CD1c-positive myeloid dendritic cell (primary cell): Measurements from ENCODE around the gene OSBPL6.
A peak's percentile ranks its signal among the peaks of the same experiment; 100 is the strongest.

Source experiments
- DNase-seq: peaks from one replicate; pipeline ENCODE4 v3.0.0-alpha.2; 2016; ENCODE audit errors: extremely low spot score

OSBPL6 gene

DNA sequence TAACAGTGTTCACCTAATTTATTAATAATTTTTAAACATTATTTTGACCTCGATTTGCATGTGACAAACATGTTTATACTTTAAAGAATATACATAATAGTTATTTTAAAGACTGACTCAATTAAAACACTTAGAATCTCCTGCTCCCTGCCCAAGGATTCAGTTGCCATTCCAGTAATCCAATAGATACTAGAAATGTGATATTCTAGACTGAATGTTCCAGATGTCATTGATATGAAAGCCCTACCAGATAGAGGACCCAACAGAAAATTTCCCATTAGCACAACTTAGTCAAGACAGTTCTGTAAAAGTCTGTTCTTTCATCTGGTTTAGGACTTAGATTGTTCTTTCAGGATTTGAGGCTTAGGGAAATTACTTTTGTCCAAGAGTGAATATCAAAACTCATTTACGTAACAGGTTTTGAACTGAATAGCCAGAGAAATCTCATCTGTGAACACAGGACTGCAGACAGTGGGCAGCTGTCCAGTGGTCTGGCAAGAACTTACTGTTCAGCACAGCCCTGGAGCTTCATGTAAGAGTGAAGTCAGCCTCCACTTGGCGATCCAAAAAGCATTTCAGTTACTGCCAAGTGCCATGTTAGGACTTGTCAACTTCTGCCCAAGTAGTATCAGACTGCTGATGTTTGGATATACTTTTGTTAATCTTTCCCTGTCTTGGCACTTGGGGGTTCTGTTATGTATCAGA is 77.5 kb downstream of the OSBPL6 start:
- no peak for DNase-seq

DNA sequence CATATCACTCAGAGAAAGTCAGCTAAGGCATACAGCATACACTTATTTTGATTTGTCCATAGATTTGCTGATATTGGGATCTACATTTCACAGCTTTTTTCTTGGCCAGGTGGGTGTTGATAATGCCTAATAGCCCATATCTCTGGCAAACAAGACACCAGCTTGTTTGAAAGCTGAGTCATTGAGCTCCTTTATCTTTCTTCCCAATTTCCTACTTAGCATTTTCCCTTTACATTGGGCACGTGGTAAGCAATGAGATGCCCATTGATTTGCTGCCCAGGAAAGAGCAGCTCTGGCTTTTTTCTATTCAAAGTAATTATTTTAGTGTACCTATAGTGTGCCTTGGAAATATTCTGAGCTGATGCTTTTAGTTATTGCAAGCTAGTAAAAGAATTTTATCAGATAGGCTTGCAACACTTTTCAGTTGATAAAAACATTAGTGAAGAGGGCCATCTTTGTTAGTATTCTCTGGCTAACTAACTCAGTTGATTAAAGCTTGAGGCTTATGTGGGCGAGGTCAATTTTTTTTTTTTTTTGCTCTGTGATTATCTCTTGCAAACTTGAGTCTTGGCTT is 79.6 kb downstream of the OSBPL6 start:
- DNase-seq: no peak

DNA sequence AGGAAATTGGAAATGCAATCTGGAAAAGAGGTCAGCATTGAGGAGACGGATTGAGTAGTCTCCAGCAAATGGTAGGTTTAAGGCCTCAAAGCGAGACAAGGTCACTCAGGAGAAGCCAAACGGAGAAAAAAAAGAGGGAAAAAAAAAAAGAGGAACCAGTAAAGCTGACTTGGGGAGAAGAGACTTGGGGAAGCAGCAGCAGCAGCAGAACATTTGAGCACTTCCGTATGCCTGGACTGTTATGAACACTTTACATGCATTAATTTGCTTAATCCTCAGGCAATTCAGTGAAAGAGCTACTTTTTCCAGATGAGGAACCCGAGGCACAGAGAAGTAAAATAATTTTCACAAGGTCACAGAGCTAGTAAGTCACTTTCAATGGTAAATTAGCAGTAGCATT is 81.3 kb downstream of the OSBPL6 start:
- DNase-seq: peak; percentile 43

DNA sequence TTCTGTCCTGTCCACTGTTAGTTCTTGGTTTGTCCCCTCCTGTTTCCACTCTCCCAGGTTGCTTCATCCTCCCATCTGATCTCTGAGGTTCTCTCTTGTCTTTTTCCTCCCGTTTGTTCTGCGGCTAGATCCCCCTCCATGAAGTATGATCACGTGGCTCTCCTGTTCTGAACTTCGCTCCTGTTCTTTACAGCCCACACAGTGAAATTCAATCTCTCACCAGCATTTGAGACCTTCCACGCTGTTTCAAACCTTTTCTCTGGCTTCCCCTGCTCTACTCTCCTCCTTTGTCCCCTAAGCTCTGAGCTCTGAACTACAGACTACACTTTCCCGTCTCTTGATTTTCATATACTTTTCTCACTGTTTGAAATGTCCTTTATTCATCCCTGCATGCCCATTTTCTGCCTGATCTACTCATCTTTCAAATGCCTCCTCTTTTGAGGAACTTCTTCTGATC is 83.5 kb downstream of the OSBPL6 start:
- DNase-seq: no peak

DNA sequence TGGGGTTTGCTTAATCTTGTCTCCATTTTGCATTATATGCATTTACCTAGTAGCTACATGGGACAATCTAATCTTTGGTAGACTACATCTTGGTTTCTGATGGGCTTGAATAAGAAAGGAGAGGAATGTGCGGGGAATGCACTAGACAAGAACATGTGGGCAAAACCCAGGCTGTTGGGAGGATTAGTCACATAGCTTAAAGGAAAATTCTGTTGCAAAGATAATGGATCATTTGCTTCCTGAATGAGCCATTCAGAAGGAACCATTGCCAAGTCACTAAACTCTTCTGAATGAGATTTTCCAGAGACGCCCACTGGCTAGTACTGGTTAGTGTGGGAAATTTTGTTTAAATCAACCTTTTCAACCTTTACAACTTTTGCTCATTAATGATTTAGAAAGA is 84.8 kb downstream of the OSBPL6 start:
- DNase-seq: no peak

DNA sequence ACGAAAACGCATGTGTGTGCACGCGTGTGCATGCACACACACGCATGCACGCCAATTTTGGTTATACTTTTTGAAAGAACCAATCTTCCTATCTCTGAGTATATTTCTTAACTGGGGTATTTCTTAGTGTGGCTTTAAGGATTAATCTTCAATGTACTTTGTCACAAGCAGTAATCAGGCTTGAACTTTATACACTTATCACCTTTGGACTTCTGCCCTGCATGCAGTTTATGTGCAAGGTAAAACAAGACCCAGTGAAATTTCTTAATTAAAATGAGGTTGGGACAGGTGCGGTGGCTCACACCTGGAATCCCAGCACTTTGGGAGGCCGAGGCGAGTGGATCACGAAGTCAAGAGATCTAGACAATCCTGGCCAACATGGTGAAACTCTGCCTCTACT is 85.3 kb downstream of the OSBPL6 start:
- no peak for DNase-seq

DNA sequence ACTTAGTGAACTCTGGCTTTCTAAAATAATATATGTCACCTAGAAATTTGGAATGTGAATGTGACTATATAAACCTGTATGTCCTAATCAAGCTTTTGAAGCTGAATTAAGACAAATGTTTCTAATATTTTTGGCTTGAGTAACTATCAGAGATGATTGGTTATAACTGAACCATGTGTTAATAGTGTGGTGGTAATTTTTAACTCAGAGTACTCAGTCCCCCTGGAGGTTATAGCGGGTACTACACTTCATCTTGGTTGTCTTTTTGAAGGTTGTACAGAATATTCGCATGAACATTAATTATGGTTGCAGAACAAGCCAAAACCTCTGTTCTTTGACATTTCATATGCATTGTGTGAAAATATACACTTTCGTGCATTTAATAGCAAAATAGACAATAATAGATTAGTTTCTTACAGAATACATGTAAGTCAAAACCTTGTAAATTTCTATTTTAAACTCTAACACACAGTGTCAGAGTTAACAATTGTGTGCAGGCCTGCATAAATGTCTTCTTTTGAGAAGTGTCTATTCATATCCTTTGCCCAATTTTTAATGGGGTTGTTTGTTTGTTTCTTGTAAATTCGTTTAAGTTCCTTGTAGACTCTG is 86.0 kb downstream of the OSBPL6 start:
- DNase-seq: peak; percentile 67

DNA sequence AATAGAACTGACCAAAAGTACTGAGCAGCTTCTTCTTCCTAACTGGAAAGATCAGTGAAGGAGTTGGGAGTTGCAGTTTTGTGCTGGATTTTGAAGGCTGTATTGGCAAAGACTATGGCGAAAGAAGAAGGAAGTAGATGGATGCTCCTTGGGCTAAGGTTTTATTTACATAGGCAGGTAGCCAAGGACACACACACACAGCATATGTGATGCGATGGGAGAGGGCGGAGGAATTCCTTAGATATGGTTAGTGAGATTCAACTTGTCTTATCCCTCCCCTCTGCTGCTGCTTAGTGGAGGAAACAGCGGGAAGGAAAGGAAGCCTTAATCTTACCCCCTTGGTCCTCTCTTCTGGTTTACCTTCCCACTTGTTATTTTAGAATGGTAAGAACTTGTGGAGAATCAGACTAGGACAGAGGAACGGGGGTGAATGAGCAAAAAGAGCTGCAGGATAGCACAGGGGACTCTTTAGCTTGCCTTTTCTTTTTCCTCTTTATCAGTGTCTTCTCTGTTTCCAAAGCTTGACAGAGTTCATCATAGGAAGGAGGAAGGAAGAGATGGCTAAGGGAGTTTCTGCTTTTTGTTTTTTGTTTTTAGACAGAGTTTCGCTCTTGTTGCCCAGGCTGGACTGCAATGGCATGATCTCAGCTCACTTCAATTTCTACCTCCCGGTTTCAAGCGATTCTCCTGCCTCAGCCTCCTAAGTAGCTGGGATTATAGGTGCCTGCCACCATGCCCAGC is 87.9 kb downstream of the OSBPL6 start:
- DNase-seq: no peak

DNA sequence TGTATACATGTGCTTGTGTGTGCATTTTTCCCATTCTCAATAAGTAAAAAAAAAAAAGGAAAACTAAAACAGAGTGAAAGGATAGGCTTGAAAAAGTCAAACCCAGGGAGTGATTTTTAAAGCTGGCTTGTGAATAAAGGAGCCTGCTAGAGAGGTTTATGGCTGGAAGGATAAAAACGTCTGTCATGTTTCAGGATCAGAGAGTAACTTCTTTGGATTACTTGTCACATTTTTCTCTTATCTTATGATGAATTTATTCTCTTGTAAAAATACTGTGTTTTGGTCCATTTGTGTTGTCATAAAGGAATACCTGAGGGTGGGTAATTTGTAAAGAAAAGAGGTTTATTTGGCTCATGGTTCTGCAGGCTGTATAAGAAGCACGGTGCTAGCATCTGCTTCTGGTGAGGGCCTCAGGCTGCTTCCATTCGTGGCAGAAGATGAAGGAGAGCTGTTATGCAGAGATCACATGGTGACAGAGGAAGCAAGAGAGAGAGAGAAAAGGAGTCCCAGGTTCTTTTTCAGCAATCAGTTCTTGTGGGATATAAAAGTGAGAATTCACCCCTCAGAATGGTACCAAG is 89.1 kb downstream of the OSBPL6 start:
- no peak for DNase-seq

DNA sequence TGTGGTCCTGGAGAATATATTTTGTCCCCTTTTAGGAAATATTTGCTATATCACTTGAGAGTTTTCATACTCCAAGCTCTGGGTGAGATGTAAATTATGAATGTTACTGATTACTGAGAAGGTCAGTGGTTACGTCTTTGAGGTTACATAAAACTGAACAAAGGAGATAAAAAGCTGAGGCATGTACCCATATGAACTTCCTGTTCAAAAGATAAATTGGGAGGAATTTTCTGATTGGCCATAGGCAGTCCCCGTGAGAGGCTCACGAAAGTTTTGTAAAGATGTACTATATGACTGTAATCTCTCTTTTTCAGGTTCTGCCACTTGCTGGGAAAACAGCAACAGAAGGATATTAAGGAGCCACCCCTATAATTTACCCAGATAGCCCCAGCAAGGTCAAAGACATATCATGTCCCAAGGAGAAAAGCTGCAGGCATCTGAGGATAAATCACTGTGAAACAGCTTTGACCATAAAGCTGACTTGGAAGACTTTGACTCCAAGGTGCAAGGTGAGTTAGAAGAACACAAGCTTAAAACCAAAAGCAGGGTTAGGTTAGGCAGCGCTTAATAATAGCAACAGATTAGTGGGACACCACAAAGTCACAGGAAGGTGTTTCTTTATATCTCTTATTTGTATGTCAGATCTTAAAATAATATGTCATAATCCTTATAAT is 90.4 kb downstream of the OSBPL6 start:
- no peak for DNase-seq

DNA sequence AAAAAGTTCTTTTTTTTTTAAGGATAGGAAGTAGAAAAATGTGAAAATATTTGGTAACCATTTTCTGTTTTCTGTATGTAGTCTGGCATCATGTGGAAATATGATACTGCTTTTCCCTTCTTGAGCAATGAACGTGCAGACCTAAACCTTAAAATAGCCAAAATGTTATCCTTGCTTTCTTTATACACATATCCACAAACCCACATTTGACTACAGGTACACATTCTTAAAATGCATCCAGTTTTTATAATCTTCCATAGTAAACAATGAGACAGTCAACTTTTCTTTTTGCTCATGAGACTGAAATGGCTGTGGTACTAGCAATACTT is 90.9 kb downstream of the OSBPL6 start:
- DNase-seq: no peak

DNA sequence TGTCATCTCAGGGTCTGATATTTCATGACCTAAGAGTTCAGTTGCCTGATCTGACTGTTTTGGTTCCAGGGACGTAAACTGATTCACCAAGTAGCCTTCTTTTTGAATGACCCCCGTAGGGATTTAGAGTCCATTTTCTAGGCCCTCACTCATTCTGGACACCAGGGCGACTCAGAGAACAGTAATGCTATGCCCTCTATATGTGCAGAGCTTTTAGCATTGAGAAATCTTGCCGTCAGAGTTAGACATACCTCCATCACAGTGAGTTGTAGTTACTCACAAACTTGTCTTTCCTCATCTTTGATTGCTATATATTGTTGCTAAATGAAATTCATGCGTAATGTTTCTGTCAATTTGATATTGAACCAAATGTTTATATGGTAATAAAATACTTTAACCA is 92.3 kb downstream of the OSBPL6 start:
- DNase-seq: no peak

DNA sequence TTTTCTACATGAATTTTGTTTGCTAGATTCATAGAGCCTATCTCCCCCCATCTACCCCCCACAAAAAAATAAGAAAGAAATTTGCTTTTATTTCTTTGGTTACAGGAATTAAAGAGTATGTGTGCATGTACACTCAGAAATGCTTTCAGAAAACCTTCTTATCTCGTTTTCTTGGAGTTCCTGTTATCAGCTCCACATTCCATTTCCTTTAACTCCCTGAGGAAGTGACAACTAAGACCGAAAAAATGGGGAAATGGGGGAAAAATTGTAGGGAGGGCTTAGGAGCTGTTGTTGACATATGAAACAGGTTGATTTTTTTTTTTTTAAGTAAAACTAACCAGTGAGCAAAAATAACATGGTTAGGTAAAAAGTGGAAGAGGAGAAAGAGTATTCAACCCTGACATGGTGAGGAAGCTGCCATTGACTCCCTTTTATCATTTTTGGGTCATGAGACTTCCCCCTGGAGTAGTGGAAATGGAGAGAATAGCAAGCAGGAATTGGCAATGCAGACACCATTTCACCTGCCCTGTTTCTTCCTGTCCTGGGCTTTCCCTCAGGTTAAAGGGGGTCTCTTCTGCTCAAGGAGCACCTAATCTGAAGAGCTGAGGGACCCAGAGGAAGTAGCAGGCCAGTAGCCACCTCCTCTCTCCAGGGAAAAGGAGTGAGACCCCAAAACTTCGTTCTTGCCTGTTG is 93.5 kb downstream of the OSBPL6 start:
- no peak for DNase-seq

DNA sequence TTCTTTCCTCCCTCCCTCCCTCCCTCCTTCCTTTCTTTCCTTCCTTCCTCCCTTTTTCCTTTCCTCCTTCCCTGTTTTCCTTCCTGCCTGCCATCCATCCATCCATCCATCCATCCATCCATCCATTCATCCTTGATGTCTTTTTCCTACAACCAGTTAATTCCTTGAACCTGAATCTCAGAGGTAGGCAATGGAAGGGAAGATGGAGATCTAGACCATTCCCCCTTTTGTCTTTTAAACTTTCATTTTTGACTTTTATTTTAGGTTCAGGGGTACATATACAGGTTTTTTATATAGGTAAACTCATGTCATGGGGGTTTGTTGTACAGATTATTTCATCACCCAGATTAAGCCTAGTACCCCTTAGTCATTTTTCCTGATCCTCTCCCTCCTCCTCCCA is 97.4 kb downstream of the OSBPL6 start:
- no peak for DNase-seq

DNA sequence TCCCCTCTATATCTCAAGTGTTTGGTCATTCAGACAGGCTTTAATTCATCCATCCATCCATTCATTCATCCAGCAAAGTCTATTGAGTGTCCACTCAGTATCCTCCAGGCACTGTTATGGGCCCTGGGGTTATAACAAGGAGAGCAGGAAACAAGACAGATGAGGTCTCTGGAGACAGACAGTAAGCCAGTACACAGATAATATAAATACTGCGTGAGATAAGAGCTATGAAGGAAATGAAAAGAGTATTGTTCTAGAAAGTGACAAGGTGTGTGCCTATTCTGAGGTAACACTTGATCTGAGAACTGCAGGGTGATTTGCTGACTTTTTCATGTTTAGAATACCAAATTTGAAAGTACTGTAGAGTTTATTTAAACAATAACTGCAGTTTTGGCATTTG is 98.3 kb downstream of the OSBPL6 start:
- no peak for DNase-seq

DNA sequence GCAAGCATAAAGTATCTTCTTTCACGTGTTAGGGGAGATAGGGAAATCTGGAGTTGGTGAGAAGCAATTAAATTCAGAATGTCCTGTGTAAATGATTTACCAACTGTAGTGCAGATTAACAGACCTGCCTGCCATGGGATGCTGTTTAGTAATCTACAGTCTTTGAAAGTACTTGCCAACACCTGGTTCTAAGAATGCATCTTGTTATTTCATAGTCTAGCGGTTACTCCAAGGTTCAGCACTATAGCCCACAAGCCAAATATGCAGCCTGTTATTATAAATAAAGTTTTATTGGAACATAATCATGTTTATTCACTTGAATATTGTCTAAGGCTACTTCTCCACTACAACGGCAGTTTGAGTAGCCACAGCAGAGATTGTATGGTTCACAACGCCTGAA is 100.8 kb downstream of the OSBPL6 start:
- DNase-seq: no peak

DNA sequence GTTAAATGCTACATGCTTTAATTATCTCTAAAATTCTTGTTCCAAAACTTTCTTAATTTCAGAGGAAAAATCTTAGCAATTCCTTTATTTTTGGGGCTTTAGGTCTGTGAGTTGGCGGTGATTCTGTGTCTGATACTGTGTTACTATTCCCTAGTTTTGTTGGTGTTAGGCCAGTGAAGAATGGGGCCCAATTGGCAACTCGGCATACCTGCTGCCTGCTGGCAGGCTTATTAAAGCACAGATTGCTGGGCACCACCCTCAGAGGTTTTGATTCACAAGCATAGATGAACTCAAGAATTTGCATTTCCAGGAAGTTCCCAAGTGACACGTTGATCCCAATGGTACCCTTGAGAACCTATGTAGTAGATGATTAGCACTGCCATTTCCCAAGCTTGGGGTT is 101.6 kb downstream of the OSBPL6 start:
- no peak for DNase-seq

DNA sequence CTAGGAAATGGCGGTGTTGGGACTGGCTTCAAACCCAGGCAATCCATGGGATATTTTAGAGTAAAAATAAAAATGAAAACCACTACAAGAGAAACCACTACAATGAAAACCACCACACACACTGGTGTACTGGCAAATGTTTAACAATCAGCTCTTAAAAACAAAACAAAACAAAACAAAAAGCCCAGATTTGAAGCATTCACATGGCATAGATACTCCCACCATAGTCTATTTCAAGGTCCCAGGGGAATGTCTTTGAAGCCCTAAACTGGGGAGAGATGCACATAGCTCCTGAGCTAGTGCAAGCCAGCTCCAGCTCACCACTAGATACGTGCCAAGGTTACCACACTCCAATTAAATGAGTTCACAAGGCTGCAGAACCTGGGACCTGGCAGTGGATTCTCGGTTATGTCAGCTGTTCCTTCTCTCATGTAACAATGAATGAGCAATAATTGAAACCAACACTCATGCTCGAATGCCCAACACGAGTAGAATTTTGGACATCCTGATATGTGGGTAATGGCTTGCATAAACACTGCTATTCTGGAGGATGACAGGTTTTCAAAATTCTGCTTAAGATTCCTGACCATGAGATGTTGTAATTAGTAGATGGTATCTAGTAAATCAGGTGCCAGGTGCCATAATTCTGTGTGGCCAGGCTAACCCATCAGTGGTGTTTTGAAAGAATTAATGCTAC is 102.2 kb downstream of the OSBPL6 start:
- DNase-seq: no peak

DNA sequence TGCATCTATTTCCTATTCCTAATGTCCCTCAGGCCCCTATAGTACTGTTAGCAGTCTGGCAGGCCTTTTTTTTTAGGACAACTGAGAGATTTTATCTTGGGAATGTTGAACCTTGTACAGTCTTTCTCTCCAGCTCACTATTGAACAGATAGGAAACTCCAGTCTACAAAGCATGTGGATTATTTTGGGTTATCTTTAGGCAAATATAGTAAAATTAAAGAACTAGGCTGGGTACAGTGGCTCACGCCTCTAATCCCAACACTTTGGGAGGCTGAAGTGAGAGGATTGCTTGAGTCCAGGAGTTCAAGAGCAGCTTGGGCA is 102.7 kb downstream of the OSBPL6 start:
- no peak for DNase-seq

DNA sequence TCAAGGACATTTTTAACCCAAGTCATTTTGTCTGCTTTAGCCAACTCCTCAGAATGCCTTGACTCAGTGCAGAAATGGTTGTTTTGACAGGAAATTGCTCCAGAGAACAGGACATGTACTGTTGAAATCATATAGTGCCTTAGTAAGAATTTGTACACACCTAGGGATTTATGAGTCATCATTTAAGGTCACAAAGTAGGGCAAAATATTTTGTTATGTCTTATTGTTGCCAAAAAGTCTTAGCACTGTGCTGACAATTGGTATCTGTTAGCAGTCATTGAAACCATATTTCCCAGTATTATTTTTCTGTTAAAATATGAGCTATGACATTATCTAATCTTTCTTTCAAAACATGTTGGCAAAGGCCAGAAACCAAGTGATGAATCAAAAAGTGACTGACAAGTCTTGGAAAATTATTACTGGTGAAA is 104.5 kb downstream of the OSBPL6 start:
- no peak for DNase-seq
